Psoas muscle (tissue), 8 donors: Measurements from ENCODE around the gene ARFRP1. TPM values are rescaled to one million over a fixed set of nuclear protein-coding genes. Genes with fewer than 3 reads are reported as not detected.

ENCODE experiments used
- ATAC-seq, 4 donors: fragments of 200-7000 bp; cut with Tn5 transposase; one replicate each; pipeline ENCODE4 v1.9.1; 2020; ENCODE audit warnings: moderate library complexity in 3 of 4, mild to moderate bottlenecking in 2 of 4
- DNase-seq, 2 donors: peaks; one replicate each; pipeline ENCODE4 v3.0.0-alpha.2; 2020
- H3K27ac ChIP-seq: fragments of 200-600 bp; one replicate; pipeline ENCODE4 v1.8.0; 2022
- H3K27me3 ChIP-seq, 3 donors: fragments of 200-600 bp in 1 of 3; one replicate each; pipeline versions ENCODE4 v1.6.1 to v1.8.0; 2013 to 2022; ENCODE audit warnings: low read length in 2 of 3, mild to moderate bottlenecking in 2 of 3, moderate library complexity in 1 of 3; ENCODE audit not compliant: insufficient read depth in 3 of 3
- H3K36me3 ChIP-seq, 2 donors: fragments of 200-600 bp in 1 of 2; one replicate each; pipeline versions ENCODE4 v1.6.1 to v1.8.0; 2013 to 2022; ENCODE audit warnings: low read depth in 1 of 2, mild to moderate bottlenecking in 1 of 2, moderate library complexity in 1 of 2; ENCODE audit not compliant: insufficient read depth in 1 of 2
- H3K4me1 ChIP-seq: fragments of 200-600 bp; one replicate; pipeline ENCODE4 v1.8.0; 2022
- H3K4me3 ChIP-seq: fragments of 200-600 bp; one replicate; pipeline ENCODE4 v1.8.0; 2022; ENCODE audit warnings: mild to moderate bottlenecking
- H3K9me3 ChIP-seq: fragments of 200-600 bp; one replicate; pipeline ENCODE4 v1.8.0; 2022
- CTCF ChIP-seq: fragments of 200-600 bp; IDR thresholded peaks from one replicate; pipeline ENCODE4 v1.8.0; 2022; ENCODE audit warnings: antibody characterized with exemption
- WGBS, 3 donors: extraction: QIAGEN DNeasy Blood & Tissue Kit; methylation state at CpG; one replicate each; pipeline versions ENCODE4 v1.1.6 to v1.1.7; 2013; 5-methylcytosine and 5-hydroxymethylcytosine counted together
- intact Hi-C, 2 donors: fragments of 100-400 bp; cut with DNase I; formaldehyde crosslinking; loops; one replicate each; pipeline versions ENCODE4 v1.11.0 to v1.14.2; 2022
- polyA plus RNA-seq, 3 donors: library from polyadenylated mRNA; stranded (reverse); fragments of 200-250 nt; gene quantifications; one replicate each; pipeline ENCODE4 v1.2.3, GENCODE V29; 2013
- total RNA-seq, 4 donors: library from RNA; stranded (reverse); fragmentation: NEBNext Ultra II Directional in 2 of 4; extraction: Animal tissue kit (Norgen Biotek cat#: 25700) in 2 of 4; gene quantifications; one replicate each; pipeline versions ENCODE4 v1.2.1 to v1.2.4, GENCODE V29; 2021 to 2023
- donor health status: healthy with polysubstance abuse.
- donor health status: DM: no; HTN: no; CAD: no; lungs with moderate emphysema.
- donor health status: Bipolar disorder and iron deficiency.
- donor health status: healthy.
- donor health status: DM: yes; HTN: yes; CAD: no.
- donor health status: DM: no; HTN: no; CAD: no.
- donor health status: DM: no; HTN: no; CAD: no.
- donor health status: DM: yes; HTN: yes; CAD: no.

Gene ARFRP1
- total and polyA plus RNA-seq, 7 donors: 22.9 to 74.0 (median 32.5) TPM

GRCh38 chr20:63663332-63664066 is 44.3 kb downstream of the ARFRP1 start:
- peaks cover 12 to 66% of the 10 kb centered on the region in 2 donors for H3K36me3 ChIP-seq
- TF ChIP-seq CTCF: no peak
- H3K9me3 ChIP-seq: no peaks in the 10 kb centered on the region
- no peak overlapping the region for H3K4me3 ChIP-seq
- H3K27ac ChIP-seq: no peak overlapping the region
- no peaks in the 10 kb centered on the region for H3K27me3 ChIP-seq
- DNase-seq (no peak), ATAC-seq (no peak)
- H3K4me1 ChIP-seq: peaks cover 7% of the 10 kb centered on the region
- intact Hi-C loops: loop anchor here in 1 of 2 donors (5.0 kb wide), 1 partner anchor 39 kb away; no protein-coding TSS in a partner anchor
- 87 to 91% (median 89%) methylated on average over 26 of the region's 26 CpGs for WGBS, 3 donors

- intact Hi-C loops: loop anchor here in 1 of 2 donors (5.0 kb wide), 1 partner anchor 40 kb away; no protein-coding TSS in a partner anchor
- no peak for TF ChIP-seq CTCF
- ATAC-seq: no peak
- H3K27me3 ChIP-seq: no peaks in the 10 kb centered on the region
- peaks cover 7% of the 10 kb centered on the region for H3K4me1 ChIP-seq
- no peak for DNase-seq
- no peak overlapping the region for H3K4me3 ChIP-seq
- no peak overlapping the region for H3K27ac ChIP-seq
- WGBS, 3 donors: 87 to 93% (median 90%) methylated on average over 9 of the region's 9 CpGs
- H3K36me3 ChIP-seq: peaks cover 12 to 60% of the 10 kb centered on the region in 2 donors
- H3K9me3 ChIP-seq: no peaks in the 10 kb centered on the region
These were observed 45.0 kb downstream of the ARFRP1 start for GRCh38 chr20:63662813-63663189.

- DNase-seq (peak in 1 of 2 donors; percentile 42), ATAC-seq (no peak)
- WGBS, 3 donors: 90 to 94% (median 93%) methylated on average over 30 to 33 of the region's 33 CpGs
- Histone ChIP-seq H3K9me3 (no peaks in the 10 kb centered on the region), H3K36me3 (peaks cover 9 to 55% of the 10 kb centered on the region in 2 donors), H3K27me3 (no peaks in the 10 kb centered on the region), H3K4me1 (peaks cover 9% of the 10 kb centered on the region), H3K27ac (no peak overlapping the region), H3K4me3 (no peak overlapping the region)
- TF ChIP-seq CTCF: no peak
- intact Hi-C loops: loop anchor here in 1 of 2 donors (5.0 kb wide), 1 partner anchor 40 kb away; no protein-coding TSS in a partner anchor
These were observed 45.6 kb downstream of the ARFRP1 start for GRCh38 chr20:63661959-63662812.

- no peak overlapping the region for H3K4me3 ChIP-seq
- H3K27me3 ChIP-seq: no peaks in the 10 kb centered on the region
- H3K9me3 ChIP-seq: no peaks in the 10 kb centered on the region
- no peak overlapping the region for H3K27ac ChIP-seq
- H3K4me1 ChIP-seq: peaks cover 11% of the 10 kb centered on the region
- ATAC-seq: no peak
- no peak for TF ChIP-seq CTCF
- WGBS, 3 donors: 92 to 95% (median 95%) methylated on average over 22 of the region's 22 CpGs
- peak in 1 of 2 donors; percentile 42 for DNase-seq
- H3K36me3 ChIP-seq: peaks cover 8 to 45% of the 10 kb centered on the region in 2 donors
- intact Hi-C loops: loop anchor here in 1 of 2 donors (5.0 kb wide), 1 partner anchor 41 kb away; no protein-coding TSS in a partner anchor
These were observed 46.7 kb downstream of the ARFRP1 start for GRCh38 chr20:63661108-63661507.
